BE2C (cell line): Measurements from ENCODE around the gene SPATS2.

ENCODE experiments used
- DNase-seq: peaks from one replicate; pipeline ENCODE4 v3.0.0-alpha.2; 2020
- H3K27me3 ChIP-seq: fragments of 250-450 bp; sonication (Bioruptor Pico); 2 replicates; pipeline ENCODE4 v1.5.1; 2020; ENCODE audit warnings: mild to moderate bottlenecking
- H3K36me3 ChIP-seq: fragments of 250-450 bp; sonication (Bioruptor Pico); 2 replicates; pipeline ENCODE4 v1.5.1; 2020; ENCODE audit warnings: mild to moderate bottlenecking
- H3K4me1 ChIP-seq: fragments of 250-450 bp; sonication (Bioruptor Pico); 2 replicates; pipeline ENCODE4 v1.5.1; 2020
- H3K4me3 ChIP-seq: 2 replicates; pipeline ENCODE4 v1.5.1; 2011; ENCODE audit warnings: low read depth, low read length
- H3K9me3 ChIP-seq: fragments of 250-450 bp; sonication (Bioruptor Pico); 2 replicates; pipeline ENCODE4 v1.5.1; 2020
- CTCF ChIP-seq: IDR thresholded peaks from 2 replicates; pipeline ENCODE4 v1.5.1; 2012; ENCODE audit warnings: mild to moderate bottlenecking, low read depth, low read length

Gene SPATS2

DNA sequence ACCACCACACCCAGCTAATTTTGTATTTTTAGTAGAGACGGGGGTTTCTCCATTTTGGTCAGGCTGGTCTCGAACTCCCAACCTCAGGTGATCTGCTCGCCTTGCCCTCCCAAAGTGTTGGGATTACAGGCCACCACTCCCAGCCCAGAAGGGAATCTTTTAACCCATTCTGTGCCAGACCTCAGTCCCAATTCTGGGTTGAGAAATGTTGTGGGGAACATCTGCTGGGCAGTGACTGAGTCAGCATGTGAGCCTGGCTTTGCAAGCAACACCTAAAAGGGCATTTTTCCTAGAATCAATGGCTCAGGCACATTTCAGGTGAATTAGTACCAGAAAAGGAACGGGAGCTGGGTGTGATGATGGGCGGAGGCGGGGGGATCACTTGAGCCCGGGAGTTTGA is 7.6 kb upstream of the SPATS2 start:
- TF ChIP-seq CTCF = no peak
- H3K9me3 ChIP-seq = no peaks in the 10 kb centered on the region
- H3K4me1 ChIP-seq = no peaks in the 10 kb centered on the region
- H3K4me3 ChIP-seq = no peak overlapping the region
- no peaks in the 10 kb centered on the region for H3K36me3 ChIP-seq
- no peak for DNase-seq
- H3K27me3 ChIP-seq = no peaks in the 10 kb centered on the region

- no peaks in the 10 kb centered on the region for H3K36me3 ChIP-seq
- no peaks in the 10 kb centered on the region for H3K9me3 ChIP-seq
- H3K4me3 ChIP-seq = no peak overlapping the region
- DNase-seq = no peak
- no peaks in the 10 kb centered on the region; the same call in 1 of the 2 replicates for H3K4me1 ChIP-seq
- TF ChIP-seq CTCF = no peak
- no peaks in the 10 kb centered on the region for H3K27me3 ChIP-seq
Observed at GRCh38 chr12:49362077-49362476, 5.2 kb upstream of the SPATS2 start.

DNA sequence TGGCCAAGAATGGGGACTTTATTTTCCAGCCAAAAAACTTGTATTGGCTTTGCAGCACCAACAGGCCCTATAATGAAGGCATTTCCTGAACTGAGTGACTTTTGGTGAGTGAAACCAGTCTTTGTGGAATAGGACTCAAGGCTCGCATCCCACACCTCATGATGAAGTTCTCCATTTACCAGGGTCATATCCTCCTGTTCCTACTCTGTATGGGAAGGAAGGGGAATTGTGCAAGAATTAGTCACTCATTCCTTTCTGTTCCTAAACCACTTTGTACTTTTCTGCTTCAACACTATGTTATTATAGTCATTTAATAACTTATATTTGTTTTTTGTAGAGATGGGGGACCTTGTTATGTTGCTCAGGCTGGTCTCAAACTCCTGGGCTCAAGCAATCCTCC is 2.3 kb upstream of the SPATS2 start:
- Histone ChIP-seq H3K4me1 (no peaks in the 10 kb centered on the region; the same call in 1 of the 2 replicates), H3K4me3 (no peak overlapping the region), H3K36me3 (no peaks in the 10 kb centered on the region), H3K9me3 (no peaks in the 10 kb centered on the region), H3K27me3 (no peaks in the 10 kb centered on the region)
- no peak for TF ChIP-seq CTCF
- DNase-seq = no peak

GRCh38 chr12:49365542-49365941 is 1.7 kb upstream of the SPATS2 start:
- Histone ChIP-seq H3K4me3 (no peak overlapping the region; the same call in 1 of the 2 replicates), H3K4me1 (no peaks in the 10 kb centered on the region; the same call in none of the 2 replicates), H3K36me3 (no peaks in the 10 kb centered on the region), H3K27me3 (no peaks in the 10 kb centered on the region), H3K9me3 (no peaks in the 10 kb centered on the region)
- no peak for DNase-seq
- TF ChIP-seq CTCF = no peak

GRCh38 chr12:49366096-49366651 is 1.1 kb upstream of the SPATS2 start:
- H3K9me3 ChIP-seq = no peaks in the 10 kb centered on the region
- TF ChIP-seq CTCF = no peak
- DNase-seq = no peak

DNA sequence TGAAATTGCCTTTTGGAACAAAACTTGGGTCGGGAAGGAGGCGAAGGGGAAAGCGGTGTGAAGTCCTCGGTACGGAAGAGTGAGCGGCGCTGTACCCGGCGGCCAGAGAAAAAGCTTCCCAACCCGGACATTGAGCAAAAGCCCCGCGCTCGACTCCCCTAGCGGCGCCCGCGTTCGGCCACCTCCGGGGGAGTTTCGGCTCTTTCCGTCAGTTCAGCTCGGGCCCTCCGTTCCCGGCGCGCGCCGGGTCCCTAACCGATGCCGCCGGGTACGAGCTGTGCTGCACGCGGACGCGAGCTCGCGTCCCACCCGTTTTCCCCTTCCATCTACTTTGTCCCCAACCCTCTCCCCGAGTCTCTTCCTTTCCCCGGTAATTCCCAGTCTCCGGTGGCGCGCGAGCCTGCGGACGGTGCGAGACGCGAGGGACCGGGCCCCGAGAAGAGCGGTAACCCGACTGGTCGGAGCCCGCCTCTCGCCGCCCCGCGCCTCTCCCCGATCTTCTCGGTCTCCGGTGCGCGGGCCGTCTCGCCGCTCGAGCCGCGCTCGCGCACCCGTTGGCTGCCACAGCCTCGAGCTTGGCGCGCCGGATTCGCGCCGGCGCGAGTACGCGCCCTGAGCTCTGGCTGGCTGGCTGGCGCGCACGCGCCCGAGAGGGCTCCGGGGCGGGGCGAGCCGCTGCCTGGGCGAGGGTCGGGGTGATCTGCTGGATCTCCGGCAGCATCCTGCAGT is 446 bp upstream of the SPATS2 start:
- DNase-seq = peak; percentile 94

More at GRCh38 chr12:49366096-49366651, 1.1 kb upstream of the SPATS2 start:
- peak overlapping the region; percentile 96 for H3K4me3 ChIP-seq
- no peaks in the 10 kb centered on the region for H3K27me3 ChIP-seq
- H3K36me3 ChIP-seq = peaks cover 2% of the 10 kb centered on the region; the same call in 1 of the 2 replicates
- no peaks in the 10 kb centered on the region; the same call in none of the 2 replicates for H3K4me1 ChIP-seq

More for the DNA sequence above, 446 bp upstream of the SPATS2 start:
- Histone ChIP-seq H3K27me3 (no peaks in the 10 kb centered on the region), H3K4me3 (peak overlapping the region; percentile 96), H3K4me1 (no peaks in the 10 kb centered on the region; the same call in none of the 2 replicates), H3K36me3 (peaks cover 2% of the 10 kb centered on the region; the same call in 1 of the 2 replicates), H3K9me3 (no peaks in the 10 kb centered on the region)
- peak; percentile 17; the same call in 1 of the 2 replicates for TF ChIP-seq CTCF
